RWPE1 (cell line): Measurements from ENCODE around the gene KRT13.

Experiments
- CTCF ChIA-PET: fragments of 350-600 bp; sonication (Branson Sonifier 250); formaldehyde crosslinking; extraction: SDS; loops from one replicate; lab custom pipeline; 2021; lab: Yijun Ruan, JAX
- POLR2A ChIA-PET: fragments of 400-600 bp; formaldehyde crosslinking; extraction: SDS; loops from one replicate; lab custom pipeline; 2020; ENCODE audit warnings: antibody characterized with exemption; ENCODE audit not compliant: low non-redundant PET; lab: Yijun Ruan, JAX
- DNase-seq: peaks from one replicate; pipeline ENCODE4 v3.0.0; 2012; ENCODE audit warnings: low spot score
- H3K27ac ChIP-seq: fragments of 450-650 bp; 2 replicates; pipeline ENCODE4 v1.5.1; 2017
- CTCF ChIP-seq: fragments of 450-650 bp; conservative IDR thresholded peaks from 2 replicates; pipeline ENCODE4 v1.5.1; 2017; ENCODE audit warnings: low read depth, mild to moderate bottlenecking

Gene KRT13

GRCh38 chr17:41451154-41451728, 54.2 kb downstream of the KRT13 start:
- POLR2A ChIA-PET = no interaction called here
- CTCF ChIA-PET = interaction anchor here (0.7 kb wide), 1 partner anchor 10 kb away, joined by 3 read pairs; no protein-coding TSS in a partner anchor
- no peak for TF ChIP-seq CTCF
- no peak overlapping the region for H3K27ac ChIP-seq
- no peak for DNase-seq
